K562 (cell line): ENCODE results near the gene B3GNT7. TPM values are rescaled to one million over a fixed set of nuclear protein-coding genes. Genes with fewer than 3 reads are reported as not detected.

Experiments used
- DPF2 ChIP-seq: fragments of 450-650 bp; IDR thresholded peaks from 2 replicates; pipeline ENCODE4 v1.6.1; 2016
- E2F1 ChIP-seq: sonication (generic); formaldehyde crosslinking; IDR thresholded peaks from 2 replicates; pipeline ENCODE4 v1.8.1; 2023; ENCODE audit warnings: mild to moderate bottlenecking, missing genetic modification reagents, moderate library complexity
- FOXM1 ChIP-seq, 2 experiments: fragments of 450-650 bp in 1 of 2; sonication (generic) in 1 of 2; formaldehyde crosslinking in 1 of 2; IDR thresholded peaks; 2 replicates each; pipeline versions ENCODE4 v1.6.1 to v1.9.0; 2017 to 2022; ENCODE audit warnings: low read depth in 2 of 2, mild to moderate bottlenecking in 2 of 2, missing genetic modification reagents in 1 of 2, moderate library complexity in 1 of 2
- SAP30 ChIP-seq: fragments of 200-600 bp; sonication (generic); IDR thresholded peaks from 2 replicates; pipeline ENCODE4 v1.6.1; 2012; ENCODE audit warnings: borderline replicate concordance, low read depth, mild to moderate bottlenecking, moderate library complexity, low read length, control low read depth, inconsistent platforms; ENCODE audit not compliant: insufficient read depth, poor library complexity, severe bottlenecking
- SP1 ChIP-seq: sonication (generic); formaldehyde crosslinking; IDR thresholded peaks from 2 replicates; pipeline ENCODE4 v1.8.1; 2022; ENCODE audit warnings: mild to moderate bottlenecking, missing genetic modification reagents
- ZNF395 ChIP-seq: fragments of 200-800 bp; sonication (Bioruptor generic); IDR thresholded peaks from 2 replicates; pipeline ENCODE4 v1.6.1; 2017; ENCODE audit warnings: missing genetic modification characterization, missing compliant biosample characterization
- ZNF518B ChIP-seq: fragments of 250-450 bp; sonication (Bioruptor Pico); IDR thresholded peaks from 2 replicates; pipeline ENCODE4 v1.5.0; 2021; ENCODE audit warnings: mild to moderate bottlenecking, moderate library complexity
- polyA plus RNA-seq, 8 experiments: library from polyadenylated mRNA; depleted of rRNA in 4 of 8; stranded (reverse) in 5 of 8; unstranded in 3 of 8; fragments of >200 nt; fragmentation: Nextera tagmentation in 2 of 8; fragmentation: Illumina TruSeq in 1 of 8; extraction: Ambion mirVana in 2 of 8; extraction: Trizol in 1 of 8; gene quantifications; 2 replicates each; pipeline versions ENCODE4 v1.2.1 to v1.2.3, GENCODE V29; 2011 to 2014; ENCODE audit warnings: inconsistent platforms in 1 of 8, missing spikeins in 1 of 8
- total RNA-seq, 7 experiments: library from RNA; depleted of rRNA in 6 of 7; stranded (reverse); fragments of >200 nt in 6 of 7; fragmentation: Illumina TruSeq in 2 of 7; extraction: Trizol in 2 of 7; gene quantifications; 2 replicates each; pipeline versions ENCODE4 v1.2.1 to v1.2.3, GENCODE V29; 2011 to 2021; ENCODE audit warnings: low replicate concordance in 1 of 7

Gene B3GNT7
- total and polyA plus RNA-seq, 9 of the 15 experiments (the other 6 are each of a cell fraction or from before 2014, with no cell fraction given): 0.20 TPM; not detected in 8

GRCh38 chr2:231359441-231359840, 36.1 kb upstream of the B3GNT7 start (continued):
- TF ChIP-seq SAP30 (no peak), FOXM1 (IDR thresholded peaks at IDR 0.05; ENCODE audit: low read depth) (no peak), FOXM1 (CRISPR knock-in tag; IDR thresholded peaks at IDR 0.05; ENCODE audit: low read depth) (no peak), DPF2 (no peak), ZNF518B (no peak), SP1 (CRISPR knock-in tag) (no peak), E2F1 (CRISPR knock-in tag) (no peak), ZNF395 (no peak)
